ENCODE data around the gene ADIRF. TPM values are rescaled to one million over a fixed set of nuclear protein-coding genes. Genes with fewer than 3 reads are reported as not detected.
A peak's percentile ranks its signal among the peaks of the same experiment; 100 is the strongest.

The ADIRF gene
- total RNA-seq, 1 donor from 2014 or later, result 41.1 TPM

- intact Hi-C loops (cut with micrococcal nuclease), result no loop called here
- H3K36me3 ChIP-seq, result no peaks in the 10 kb centered on the region
- H3K4me3 ChIP-seq, result peak overlapping the region; percentile 68
- peak; percentile 62 for DNase-seq
- H3K27me3 ChIP-seq (ENCODE audit: low read depth), result no peaks in the 10 kb centered on the region
- TF ChIP-seq, protein P1, sequence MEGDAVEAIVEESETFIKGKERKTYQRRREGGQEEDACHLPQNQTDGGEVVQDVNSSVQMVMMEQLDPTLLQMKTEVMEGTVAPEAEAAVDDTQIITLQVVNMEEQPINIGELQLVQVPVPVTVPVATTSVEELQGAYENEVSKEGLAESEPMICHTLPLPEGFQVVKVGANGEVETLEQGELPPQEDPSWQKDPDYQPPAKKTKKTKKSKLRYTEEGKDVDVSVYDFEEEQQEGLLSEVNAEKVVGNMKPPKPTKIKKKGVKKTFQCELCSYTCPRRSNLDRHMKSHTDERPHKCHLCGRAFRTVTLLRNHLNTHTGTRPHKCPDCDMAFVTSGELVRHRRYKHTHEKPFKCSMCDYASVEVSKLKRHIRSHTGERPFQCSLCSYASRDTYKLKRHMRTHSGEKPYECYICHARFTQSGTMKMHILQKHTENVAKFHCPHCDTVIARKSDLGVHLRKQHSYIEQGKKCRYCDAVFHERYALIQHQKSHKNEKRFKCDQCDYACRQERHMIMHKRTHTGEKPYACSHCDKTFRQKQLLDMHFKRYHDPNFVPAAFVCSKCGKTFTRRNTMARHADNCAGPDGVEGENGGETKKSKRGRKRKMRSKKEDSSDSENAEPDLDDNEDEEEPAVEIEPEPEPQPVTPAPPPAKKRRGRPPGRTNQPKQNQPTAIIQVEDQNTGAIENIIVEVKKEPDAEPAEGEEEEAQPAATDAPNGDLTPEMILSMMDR (IDR thresholded peaks at IDR 0.05; ENCODE audit: borderline replicate concordance), result no peak
- no peaks in the 10 kb centered on the region for H3K9me3 ChIP-seq (replicated peaks)
- peaks cover 69% of the 10 kb centered on the region for H3K4me1 ChIP-seq
- H3K27ac ChIP-seq (replicated peaks), result peak overlapping the region; percentile 88
Observed at GRCh38 chr10:86958901-86959736, 9.2 kb upstream of the ADIRF start.

- DNase-seq, result no peak
- H3K27me3 ChIP-seq (ENCODE audit: low read depth), result no peaks in the 10 kb centered on the region
- intact Hi-C loops (cut with micrococcal nuclease), result no loop called here
- H3K9me3 ChIP-seq (replicated peaks), result no peaks in the 10 kb centered on the region
- peak overlapping the region; percentile 68 for H3K4me3 ChIP-seq
- H3K4me1 ChIP-seq, result peaks cover 64% of the 10 kb centered on the region
- peak overlapping the region; percentile 88 for H3K27ac ChIP-seq (replicated peaks)
- H3K36me3 ChIP-seq, result no peaks in the 10 kb centered on the region
- TF ChIP-seq, protein P1 (IDR thresholded peaks at IDR 0.05; ENCODE audit: borderline replicate concordance), result no peak
Observed at GRCh38 chr10:86959737-86960002, 8.6 kb upstream of the ADIRF start.

DNA sequence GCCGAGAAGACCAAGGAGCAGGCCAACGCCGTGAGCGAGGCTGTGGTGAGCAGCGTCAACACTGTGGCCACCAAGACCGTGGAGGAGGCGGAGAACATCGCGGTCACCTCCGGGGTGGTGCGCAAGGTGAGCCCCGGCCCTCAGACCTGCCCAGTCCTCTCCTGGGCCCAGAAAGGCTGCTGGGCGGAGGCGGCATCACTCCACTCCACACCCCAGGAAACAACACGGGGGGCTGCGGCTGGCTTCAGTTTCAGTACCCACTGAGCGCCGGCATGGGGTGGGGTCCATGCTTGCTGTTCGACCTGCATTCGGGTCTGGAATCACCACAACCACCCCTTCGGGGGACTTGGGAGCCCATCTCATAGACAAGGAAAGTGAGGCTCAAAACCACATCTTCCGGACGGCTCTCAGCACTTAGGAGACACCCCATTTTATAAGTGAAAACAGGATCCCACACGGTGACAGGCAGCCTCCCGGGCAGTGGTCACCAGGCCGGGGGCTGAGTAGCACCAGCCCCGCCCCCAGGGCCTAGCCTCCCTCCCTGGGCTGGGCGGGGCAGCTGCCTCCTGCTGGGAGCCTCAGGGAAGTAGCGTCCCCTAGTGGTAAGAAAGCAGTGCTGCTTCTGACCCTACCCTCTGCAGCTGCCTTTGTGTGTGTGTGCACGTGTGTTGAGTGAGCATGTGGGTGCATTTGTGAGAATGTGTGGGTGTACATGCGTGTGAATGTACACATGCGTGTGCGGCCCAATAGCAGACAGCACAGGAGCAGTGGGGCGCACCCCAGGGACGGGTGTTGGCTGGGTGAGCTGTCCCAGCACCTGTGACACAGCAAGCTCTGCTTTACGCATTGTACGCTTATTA is 8.0 kb upstream of the ADIRF start:
- TF ChIP-seq, protein P1 (IDR thresholded peaks at IDR 0.05; ENCODE audit: borderline replicate concordance), result peak; percentile 92
- H3K9me3 ChIP-seq (replicated peaks), result no peaks in the 10 kb centered on the region
- DNase-seq, result peak; percentile 39
- peak overlapping the region; percentile 88 for H3K27ac ChIP-seq (replicated peaks)
- peak overlapping the region; percentile 68 for H3K4me3 ChIP-seq
- no peaks in the 10 kb centered on the region for H3K27me3 ChIP-seq (ENCODE audit: low read depth)
- intact Hi-C loops (cut with micrococcal nuclease), result no loop called here
- H3K4me1 ChIP-seq, result peaks cover 58% of the 10 kb centered on the region
- H3K36me3 ChIP-seq, result no peaks in the 10 kb centered on the region

DNA sequence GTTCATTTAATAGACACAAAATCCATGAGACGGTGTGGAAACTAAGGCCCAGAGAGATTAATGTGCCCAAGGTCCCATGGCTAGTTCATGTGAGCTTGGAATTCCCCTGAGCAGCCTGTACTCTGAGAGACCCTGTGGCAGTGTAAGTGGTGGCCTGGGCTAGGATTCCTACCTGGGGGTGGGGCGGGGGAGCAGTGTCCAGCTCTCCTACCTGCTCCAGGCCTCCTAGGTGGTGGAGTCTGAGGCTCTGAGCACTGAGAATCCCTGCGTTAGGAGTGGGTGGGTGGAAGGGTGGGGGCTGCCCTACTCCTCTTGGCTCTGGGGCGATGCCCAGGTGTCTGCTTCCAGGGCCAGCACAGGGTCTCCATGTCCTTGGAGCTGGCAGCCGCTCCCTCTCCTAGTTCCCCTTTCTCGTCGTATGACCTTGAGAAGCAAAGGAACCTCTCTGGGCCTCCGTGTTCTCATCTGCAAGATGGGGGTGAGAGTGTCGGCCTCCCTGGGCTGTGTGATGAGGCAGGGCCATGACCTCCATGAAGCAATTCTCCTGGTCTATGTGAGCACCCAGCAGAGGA is 7.3 kb upstream of the ADIRF start:
- Histone ChIP-seq H3K9me3 (replicated peaks) (no peaks in the 10 kb centered on the region), H3K4me3 (peak overlapping the region; percentile 68), H3K27ac (replicated peaks) (no peak overlapping the region), H3K36me3 (no peaks in the 10 kb centered on the region), H3K27me3 (ENCODE audit: low read depth) (no peaks in the 10 kb centered on the region), H3K4me1 (peaks cover 54% of the 10 kb centered on the region)
- TF ChIP-seq, protein P1 (IDR thresholded peaks at IDR 0.05; ENCODE audit: borderline replicate concordance), result no peak
- intact Hi-C loops (cut with micrococcal nuclease), result no loop called here
- no peak for DNase-seq

- intact Hi-C loops (cut with micrococcal nuclease), result no loop called here
- no peak for DNase-seq
Observed at GRCh38 chr10:86961481-86962091, 6.7 kb upstream of the ADIRF start.

More at GRCh38 chr10:86961481-86962091, 6.7 kb upstream of the ADIRF start:
- TF ChIP-seq, protein P1 (IDR thresholded peaks at IDR 0.05; ENCODE audit: borderline replicate concordance), result no peak
- H3K36me3 ChIP-seq, result no peaks in the 10 kb centered on the region
- no peaks in the 10 kb centered on the region for H3K9me3 ChIP-seq (replicated peaks)
- H3K27ac ChIP-seq (replicated peaks), result no peak overlapping the region
- H3K4me1 ChIP-seq, result peaks cover 54% of the 10 kb centered on the region
- H3K27me3 ChIP-seq (ENCODE audit: low read depth), result no peaks in the 10 kb centered on the region
- H3K4me3 ChIP-seq, result no peak overlapping the region

Data from left ventricle myocardium inferior (tissue), 1 donor.